ENCODE data around the gene ELMOD1. TPM values are rescaled to one million over a fixed set of nuclear protein-coding genes. Genes with fewer than 3 reads are reported as not detected.
A peak's percentile ranks its signal among the peaks of the same experiment; 100 is the strongest.

Gene ELMOD1
- total and polyA plus RNA-seq, 2 experiments from 2014 or later, result 1.2 to 1.6 TPM

GRCh38 chr11:107666911-107667613 lies 76.1 kb downstream of the ELMOD1 start:
- Histone ChIP-seq H3K27me3 (ENCODE audit: insufficient read depth) (no peaks in the 10 kb centered on the region), H3K4me1 (ENCODE audit: insufficient read depth) (peaks cover 30% of the 10 kb centered on the region), H3K79me2 (replicated peaks; ENCODE audit: insufficient read depth) (no peaks in the 10 kb centered on the region), H3K4me2 (no peak overlapping the region), H3K36me3 (ENCODE audit: insufficient read depth) (no peaks in the 10 kb centered on the region), H3K27ac (ENCODE audit: low read depth) (0 out of 2 replicates have a peak overlapping the region, but pooled peaks have one; percentile 13), H4K20me1 (replicated peaks; ENCODE audit: insufficient read depth) (no peaks in the 10 kb centered on the region), H2AFZ (0 out of 2 replicates have a peak overlapping the region, but pooled peaks have one; percentile 33), H3K9me2 (ENCODE audit: insufficient read depth) (no peaks in the 10 kb centered on the region), H3K4me3 (no peak overlapping the region), H3F3A (replicated peaks; ENCODE audit: low read depth) (no peaks in the 10 kb centered on the region)
- Mint-ChIP-seq H3K27ac (peak overlapping the region; percentile 36; the same call in 1 of the 2 replicates), H3K27me3 (ENCODE audit: insufficient read depth, low read depth, poor library complexity) (peaks cover 3% of the 10 kb centered on the region), H3K9me3 (no peaks in the 10 kb centered on the region), H3K4me3 (no peak overlapping the region), H3K4me1 (peaks cover 18% of the 10 kb centered on the region), H3K36me3 (ENCODE audit: low read depth) (no peaks in the 10 kb centered on the region)
- DNase-seq (ENCODE audit: low spot score) (peak; percentile 59), ATAC-seq (peak; percentile 60)
- TF ChIP-seq STAT1 (IDR thresholded peaks at IDR 0.05; ENCODE audit: unreplicated experiment), result no peak
- peak; percentile 51; the same call in 1 of the 2 replicates for TF ChIP-seq NANOG (IDR thresholded peaks at IDR 0.05; ENCODE audit: borderline replicate concordance)

- DNase-seq (ENCODE audit: low spot score), result no peak
- H3K9me2 ChIP-seq (ENCODE audit: insufficient read depth), result no peaks in the 10 kb centered on the region
- H2AFZ ChIP-seq, result 0 out of 2 replicates have a peak overlapping the region, but pooled peaks have one; percentile 23
- TF ChIP-seq REST (IDR thresholded peaks at IDR 0.05; ENCODE audit: unreplicated experiment) (no peak), ETS1 (IDR thresholded peaks at IDR 0.05) (no peak), ZNF114 (CRISPR knock-in tag; IDR thresholded peaks at IDR 0.05) (no peak), STAT1 (IDR thresholded peaks at IDR 0.05; ENCODE audit: unreplicated experiment) (no peak), EZH2phosphoT487 (IDR thresholded peaks at IDR 0.05; ENCODE audit: unreplicated experiment) (no peak), NANOG (IDR thresholded peaks at IDR 0.05; ENCODE audit: borderline replicate concordance) (no peak)
- peaks cover 3% of the 10 kb centered on the region for H3K27me3 Mint-ChIP-seq (ENCODE audit: insufficient read depth, low read depth, poor library complexity)
- no peak overlapping the region for H3K4me2 ChIP-seq
- H3F3A ChIP-seq (replicated peaks; ENCODE audit: low read depth), result no peaks in the 10 kb centered on the region
- no peaks in the 10 kb centered on the region for H3K36me3 Mint-ChIP-seq (ENCODE audit: low read depth)
- H3K4me1 Mint-ChIP-seq, result peaks cover 18% of the 10 kb centered on the region
- no peak overlapping the region for H3K4me3 ChIP-seq
- ATAC-seq, result no peak
- H3K4me3 Mint-ChIP-seq, result no peak overlapping the region
- H3K27ac ChIP-seq (ENCODE audit: low read depth), result no peak overlapping the region
- H3K9me3 Mint-ChIP-seq, result no peaks in the 10 kb centered on the region
- H3K79me2 ChIP-seq (replicated peaks; ENCODE audit: insufficient read depth), result no peaks in the 10 kb centered on the region
- H4K20me1 ChIP-seq (replicated peaks; ENCODE audit: insufficient read depth), result no peaks in the 10 kb centered on the region
- H3K36me3 ChIP-seq (ENCODE audit: insufficient read depth), result no peaks in the 10 kb centered on the region
- no peaks in the 10 kb centered on the region for H3K27me3 ChIP-seq (ENCODE audit: insufficient read depth)
- peaks cover 27% of the 10 kb centered on the region for H3K4me1 ChIP-seq (ENCODE audit: insufficient read depth)
- no peak overlapping the region for H3K27ac Mint-ChIP-seq
These were observed 78.3 kb downstream of the ELMOD1 start for GRCh38 chr11:107669191-107669740.

All from GM23338 (cell line).